Measurements from ENCODE around the gene TGM5.
A peak's percentile ranks its signal among the peaks of the same experiment; 100 is the strongest.

- TF ChIP-seq CTCF (conservative IDR thresholded peaks at IDR 0.05), result peak; percentile 29; the same call in 1 of the 2 replicates
- TF ChIP-seq EZH2 (IDR thresholded peaks at IDR 0.05; ENCODE audit: low read depth), result no peak
Observed at GRCh38 chr15:43185157-43186002, 81.3 kb downstream of the TGM5 start, which contains the start of gene CCNDBP1.

Data from PC-9 (cell line).